ENCODE results near the gene FGFR2. TPM values are rescaled to one million over a fixed set of nuclear protein-coding genes. Genes with fewer than 3 reads are reported as not detected.

The FGFR2 gene
- total RNA-seq, 4 donors from 2014 or later = 0.11 to 0.31 (median 0.22) TPM; not detected in 1

DNA sequence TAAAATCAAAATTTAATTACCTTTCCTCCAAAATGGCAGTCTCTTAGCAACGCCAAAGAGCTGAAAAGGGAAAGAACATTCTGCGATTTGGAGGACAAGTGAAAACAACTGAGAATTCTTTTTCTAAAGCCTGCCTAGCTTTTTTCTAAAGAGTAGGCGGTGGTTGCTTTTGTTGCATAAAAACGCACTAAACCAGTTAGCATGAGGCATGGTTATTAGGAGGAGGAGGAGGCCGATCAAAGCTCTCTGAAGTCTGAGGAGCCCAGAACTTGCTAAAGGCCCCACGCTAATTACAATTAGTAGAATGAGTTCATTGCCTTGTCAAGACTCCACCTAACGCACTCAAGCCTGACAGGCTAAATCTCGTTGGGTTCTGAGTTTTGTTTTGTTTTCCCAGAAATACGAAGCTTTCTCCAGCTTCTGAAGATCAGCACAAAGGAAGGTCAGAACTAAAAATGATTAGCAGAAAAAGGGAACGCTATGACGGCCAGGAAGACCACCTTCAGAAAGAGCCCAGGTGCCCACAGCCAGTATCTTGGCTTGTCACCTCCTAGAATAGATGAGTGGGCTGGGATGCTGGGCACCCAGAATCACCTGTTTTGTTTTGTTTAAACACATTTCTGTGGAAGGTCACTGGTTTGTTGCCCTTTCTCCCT is 72.0 kb downstream of the FGFR2 start:
- in situ Hi-C loops (cut with MboI; ENCODE audit: low sequenced_read_pairs in 4 of 4) = no loop called here
- no peak for ATAC-seq
- TF ChIP-seq POLR2A (IDR thresholded peaks at IDR 0.05) = no peak

DNA sequence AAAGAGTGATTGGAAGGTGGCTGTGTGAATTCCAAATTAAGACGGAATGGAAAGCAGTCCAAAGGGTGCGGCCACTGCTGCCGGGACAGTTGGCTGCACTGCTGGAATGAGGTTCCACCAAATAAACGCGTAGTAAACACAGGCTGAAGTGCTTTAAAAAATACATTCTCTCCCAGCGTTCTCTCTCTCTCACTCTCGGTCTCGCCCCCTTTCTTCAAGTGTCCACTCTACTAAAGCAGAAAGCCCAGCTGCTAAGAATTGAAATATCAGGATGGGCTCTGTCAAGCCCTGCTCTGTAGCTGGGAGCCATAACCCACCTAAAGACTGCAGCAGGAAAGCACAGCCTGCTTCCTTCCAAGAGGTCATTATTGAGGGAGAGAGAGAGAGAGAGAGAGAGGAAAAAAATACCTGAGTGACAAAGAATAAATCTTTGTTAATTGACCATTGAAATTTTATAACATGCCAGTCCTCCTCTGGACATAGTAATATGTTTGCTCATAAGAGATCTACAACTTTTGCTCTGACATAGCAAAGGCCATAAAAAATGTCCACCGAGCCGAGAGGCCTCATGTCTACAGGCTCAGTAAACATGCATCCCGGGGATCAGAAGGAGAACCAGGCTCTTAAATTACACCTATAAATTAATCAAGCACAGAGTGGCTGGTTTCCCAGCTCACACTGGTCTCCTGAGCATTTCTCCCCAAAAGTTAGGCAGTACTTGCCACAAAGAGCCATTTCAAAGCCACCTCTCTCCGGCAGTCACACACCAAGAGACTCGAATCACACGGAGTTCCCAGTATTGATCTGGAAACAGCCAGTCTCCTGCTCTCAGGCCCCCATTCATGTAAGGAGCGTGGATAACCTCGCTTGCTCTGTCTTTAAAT is 72.8 kb downstream of the FGFR2 start:
- Histone ChIP-seq H3K9me3 (no peaks in the 10 kb centered on the region), H3K27me3 (no peaks in the 10 kb centered on the region), H3K4me3 (no peak overlapping the region), H3K36me3 (no peaks in the 10 kb centered on the region), H3K4me1 (no peaks in the 10 kb centered on the region), H3K27ac (no peak overlapping the region)
- in situ Hi-C loops (cut with MboI; ENCODE audit: low sequenced_read_pairs in 4 of 4) = no loop called here
- TF ChIP-seq, protein P1, sequence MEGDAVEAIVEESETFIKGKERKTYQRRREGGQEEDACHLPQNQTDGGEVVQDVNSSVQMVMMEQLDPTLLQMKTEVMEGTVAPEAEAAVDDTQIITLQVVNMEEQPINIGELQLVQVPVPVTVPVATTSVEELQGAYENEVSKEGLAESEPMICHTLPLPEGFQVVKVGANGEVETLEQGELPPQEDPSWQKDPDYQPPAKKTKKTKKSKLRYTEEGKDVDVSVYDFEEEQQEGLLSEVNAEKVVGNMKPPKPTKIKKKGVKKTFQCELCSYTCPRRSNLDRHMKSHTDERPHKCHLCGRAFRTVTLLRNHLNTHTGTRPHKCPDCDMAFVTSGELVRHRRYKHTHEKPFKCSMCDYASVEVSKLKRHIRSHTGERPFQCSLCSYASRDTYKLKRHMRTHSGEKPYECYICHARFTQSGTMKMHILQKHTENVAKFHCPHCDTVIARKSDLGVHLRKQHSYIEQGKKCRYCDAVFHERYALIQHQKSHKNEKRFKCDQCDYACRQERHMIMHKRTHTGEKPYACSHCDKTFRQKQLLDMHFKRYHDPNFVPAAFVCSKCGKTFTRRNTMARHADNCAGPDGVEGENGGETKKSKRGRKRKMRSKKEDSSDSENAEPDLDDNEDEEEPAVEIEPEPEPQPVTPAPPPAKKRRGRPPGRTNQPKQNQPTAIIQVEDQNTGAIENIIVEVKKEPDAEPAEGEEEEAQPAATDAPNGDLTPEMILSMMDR (IDR thresholded peaks at IDR 0.05 in 4 of 5, conservative IDR thresholded peaks at IDR 0.05 in 1 of 5) = no peak
- TF ChIP-seq POLR2A (IDR thresholded peaks at IDR 0.05) = no peak
- intact Hi-C loops (cut with DNase I; ENCODE audit: low total_unique reads) = no loop called here
- ATAC-seq = no peak
- no peak for DNase-seq

More for the DNA sequence above, 72.0 kb downstream of the FGFR2 start:
- Histone ChIP-seq H3K9me3 (no peaks in the 10 kb centered on the region), H3K4me3 (no peak overlapping the region), H3K4me1 (no peaks in the 10 kb centered on the region), H3K27me3 (no peaks in the 10 kb centered on the region), H3K27ac (no peak overlapping the region), H3K36me3 (no peaks in the 10 kb centered on the region)
- intact Hi-C loops (cut with DNase I; ENCODE audit: low total_unique reads) = no loop called here
- no peak for DNase-seq

DNA sequence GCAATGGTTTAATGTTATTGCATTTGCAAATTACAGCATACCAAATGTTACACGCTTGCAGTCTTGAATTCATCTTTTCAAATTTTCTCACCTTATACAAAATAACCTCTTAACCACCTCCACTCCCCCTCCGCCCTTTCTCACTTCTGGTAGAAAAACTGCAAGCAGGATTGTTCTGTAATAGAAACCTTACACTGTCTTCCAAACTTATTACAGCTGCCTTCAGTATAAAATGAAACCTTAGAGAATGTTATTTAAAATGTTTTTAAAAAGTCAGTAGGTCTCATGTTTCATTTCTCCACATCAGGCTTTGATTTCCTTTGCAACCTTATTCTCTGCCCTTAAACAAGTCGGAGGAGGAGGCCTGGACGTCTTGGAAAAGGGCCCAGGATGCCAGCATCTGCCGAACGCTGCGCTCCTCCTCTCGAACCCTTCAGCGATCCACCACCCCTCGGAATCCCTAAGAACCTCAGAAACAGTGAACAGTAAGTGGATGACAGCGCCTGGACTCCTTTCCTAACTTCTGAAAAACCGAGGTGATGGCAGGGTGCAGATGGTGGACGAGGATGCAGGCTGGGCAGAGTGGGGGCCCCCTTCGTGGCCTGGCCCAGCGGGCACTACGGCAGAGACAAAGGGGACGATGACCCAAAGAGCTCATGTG is 74.0 kb downstream of the FGFR2 start:
- no peak for TF ChIP-seq POLR2A (IDR thresholded peaks at IDR 0.05)
- TF ChIP-seq, protein P1 (IDR thresholded peaks at IDR 0.05 in 4 of 5, conservative IDR thresholded peaks at IDR 0.05 in 1 of 5) = no peak
- Histone ChIP-seq H3K4me3 (no peak overlapping the region), H3K9me3 (no peaks in the 10 kb centered on the region), H3K27me3 (no peaks in the 10 kb centered on the region), H3K36me3 (no peaks in the 10 kb centered on the region), H3K27ac (no peak overlapping the region), H3K4me1 (no peaks in the 10 kb centered on the region)
- DNase-seq = no peak
- in situ Hi-C loops (cut with MboI; ENCODE audit: low sequenced_read_pairs in 4 of 4) = no loop called here
- intact Hi-C loops (cut with DNase I; ENCODE audit: low total_unique reads) = no loop called here
- no peak for ATAC-seq

DNA sequence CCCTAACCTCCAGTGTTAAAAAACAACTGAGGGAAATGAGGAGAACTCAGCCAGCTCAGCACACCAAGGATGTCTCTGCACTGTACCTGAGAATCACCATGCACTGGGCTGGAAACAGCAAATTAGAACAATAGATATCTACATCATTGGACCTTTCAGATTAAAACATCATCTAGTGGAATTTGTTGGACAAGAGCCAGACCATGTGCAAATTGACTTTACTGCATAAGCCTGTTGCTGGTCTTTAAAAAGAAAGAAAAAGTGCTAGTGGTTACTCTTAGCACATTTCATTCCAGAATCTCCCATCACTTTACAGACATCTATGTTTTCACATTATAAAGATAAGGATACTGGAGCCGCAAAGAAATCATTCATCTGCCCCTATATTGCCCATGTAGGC is 75.4 kb downstream of the FGFR2 start:
- ATAC-seq = no peak
- no peak for TF ChIP-seq POLR2A (IDR thresholded peaks at IDR 0.05)
- TF ChIP-seq, protein P1 (IDR thresholded peaks at IDR 0.05 in 4 of 5, conservative IDR thresholded peaks at IDR 0.05 in 1 of 5) = no peak
- no peaks in the 10 kb centered on the region for H3K4me1 ChIP-seq
- H3K4me3 ChIP-seq = no peak overlapping the region
- in situ Hi-C loops (cut with MboI; ENCODE audit: low sequenced_read_pairs in 4 of 4) (no loop called here), intact Hi-C loops (cut with DNase I; ENCODE audit: low total_unique reads) (no loop called here)
- DNase-seq = no peak
- H3K27me3 ChIP-seq = no peaks in the 10 kb centered on the region
- no peaks in the 10 kb centered on the region for H3K9me3 ChIP-seq
- H3K36me3 ChIP-seq = no peaks in the 10 kb centered on the region
- no peak overlapping the region for H3K27ac ChIP-seq

Data from gastrocnemius medialis (tissue), 4 donors.